MV-4-11 (cell line): ENCODE data around the gene PTTG2.

Source experiments
- DNase-seq: peaks from one replicate; lab custom pipeline; 2025; lab: John Stamatoyannopoulos, UW

PTTG2 gene

GRCh38 chr4:38009949-38010348 lies 49.8 kb downstream of the PTTG2 start:
- no peak for DNase-seq
